BJ (cell line): ENCODE data around the gene PDE6B. TPM values are rescaled to one million over a fixed set of nuclear protein-coding genes. Genes with fewer than 3 reads are reported as not detected.

Source experiments
- CTCF ChIA-PET: fragments of 350-600 bp; formaldehyde crosslinking; extraction: SDS; loops from one replicate; lab custom pipeline; 2021; ENCODE audit warnings: antibody characterized with exemption, inconsistent platforms; lab: Yijun Ruan, JAX
- POLR2A ChIA-PET: fragments of 300-600 bp; sonication (Branson Sonifier 250); formaldehyde crosslinking; extraction: SDS; loops from one replicate; lab custom pipeline; 2021; ENCODE audit warnings: antibody characterized with exemption; lab: Charles Lee
- DNase-seq: peaks from one replicate; pipeline ENCODE4 v3.0.0-alpha.2; 2011; ENCODE audit warnings: low read depth
- H3K27me3 ChIP-seq: 2 replicates; pipeline ENCODE4 v1.6.0; 2011; ENCODE audit warnings: low read length; ENCODE audit not compliant: control insufficient read depth, insufficient read depth
- H3K36me3 ChIP-seq: 2 replicates; pipeline ENCODE4 v1.5.1; 2011; ENCODE audit warnings: low read length; ENCODE audit not compliant: control insufficient read depth, insufficient read depth
- H3K4me3 ChIP-seq: 2 replicates; pipeline ENCODE4 v1.5.1; 2011; ENCODE audit warnings: low read depth, mild to moderate bottlenecking, control low read depth, low read length
- polyA plus RNA-seq: library from polyadenylated mRNA; depleted of rRNA; stranded (reverse); fragments of >200 nt; gene quantifications from 2 replicates; pipeline ENCODE4 v1.2.3, GENCODE V29; 2011
- TF ChIP-seq, protein P1 (sequence below): IDR thresholded peaks from 2 replicates; pipeline ENCODE4 v1.5.1; 2011; ENCODE audit warnings: low read depth, mild to moderate bottlenecking, control low read depth, inconsistent platforms, low read length, moderate library complexity; ENCODE audit not compliant: insufficient read depth

Gene PDE6B
- polyA plus RNA-seq, 1 experiment: 0.10 TPM

DNA sequence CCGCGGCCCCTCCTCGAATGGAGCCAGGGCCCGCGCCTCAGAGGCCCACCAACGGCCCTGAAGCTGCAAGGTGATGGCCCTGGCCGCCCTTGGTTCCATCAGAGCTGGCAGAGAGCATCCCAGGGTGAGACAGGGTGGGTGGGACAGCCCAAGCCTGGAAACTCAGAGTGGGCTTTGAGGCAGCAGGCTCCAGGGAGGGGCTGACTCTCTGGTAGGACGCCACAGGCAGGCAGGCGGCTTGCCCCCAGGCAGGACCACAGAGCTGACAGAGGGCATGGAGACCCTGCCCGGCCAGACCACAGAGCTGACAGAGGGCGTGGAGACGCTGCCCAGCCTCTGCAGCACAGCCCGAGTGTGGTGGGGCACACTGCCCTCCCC, 53.7 kb downstream of the PDE6B start:
- ChIA-PET CTCF (no interaction called here), POLR2A (no interaction called here)
- DNase-seq: no peak
- Histone ChIP-seq H3K4me3 (no peak overlapping the region), H3K36me3 (no peaks in the 10 kb centered on the region; the same call in 1 of the 2 replicates), H3K27me3 (no peaks in the 10 kb centered on the region)
- TF ChIP-seq, protein P1, sequence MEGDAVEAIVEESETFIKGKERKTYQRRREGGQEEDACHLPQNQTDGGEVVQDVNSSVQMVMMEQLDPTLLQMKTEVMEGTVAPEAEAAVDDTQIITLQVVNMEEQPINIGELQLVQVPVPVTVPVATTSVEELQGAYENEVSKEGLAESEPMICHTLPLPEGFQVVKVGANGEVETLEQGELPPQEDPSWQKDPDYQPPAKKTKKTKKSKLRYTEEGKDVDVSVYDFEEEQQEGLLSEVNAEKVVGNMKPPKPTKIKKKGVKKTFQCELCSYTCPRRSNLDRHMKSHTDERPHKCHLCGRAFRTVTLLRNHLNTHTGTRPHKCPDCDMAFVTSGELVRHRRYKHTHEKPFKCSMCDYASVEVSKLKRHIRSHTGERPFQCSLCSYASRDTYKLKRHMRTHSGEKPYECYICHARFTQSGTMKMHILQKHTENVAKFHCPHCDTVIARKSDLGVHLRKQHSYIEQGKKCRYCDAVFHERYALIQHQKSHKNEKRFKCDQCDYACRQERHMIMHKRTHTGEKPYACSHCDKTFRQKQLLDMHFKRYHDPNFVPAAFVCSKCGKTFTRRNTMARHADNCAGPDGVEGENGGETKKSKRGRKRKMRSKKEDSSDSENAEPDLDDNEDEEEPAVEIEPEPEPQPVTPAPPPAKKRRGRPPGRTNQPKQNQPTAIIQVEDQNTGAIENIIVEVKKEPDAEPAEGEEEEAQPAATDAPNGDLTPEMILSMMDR: no peak

GRCh38 chr4:679629-680028, 54.3 kb downstream of the PDE6B start:
- POLR2A ChIA-PET: no interaction called here
- CTCF ChIA-PET: no interaction called here
- H3K36me3 ChIP-seq: no peaks in the 10 kb centered on the region; the same call in 1 of the 2 replicates

DNA sequence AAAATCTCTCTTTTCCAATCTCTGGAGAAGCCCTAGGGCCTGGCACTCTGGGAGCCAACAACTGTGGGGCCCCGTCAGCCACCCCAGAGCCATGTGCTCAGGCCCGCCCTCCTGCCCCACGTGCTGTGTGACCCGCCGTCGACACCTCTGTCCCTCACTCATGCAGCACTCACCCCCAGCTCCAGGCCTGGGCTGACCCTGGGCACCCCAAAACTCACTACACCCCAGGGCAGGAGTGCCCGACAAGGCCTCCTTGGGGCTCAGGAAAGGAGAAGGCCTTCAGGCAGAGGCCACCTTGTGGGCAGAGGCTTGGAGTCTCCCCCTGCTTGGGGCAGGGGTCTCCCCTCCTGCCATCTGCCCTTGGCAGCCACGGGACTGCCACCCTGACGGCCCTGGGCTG, 54.7 kb downstream of the PDE6B start:
- DNase-seq: no peak
- Histone ChIP-seq H3K36me3 (no peaks in the 10 kb centered on the region; the same call in 1 of the 2 replicates), H3K27me3 (no peaks in the 10 kb centered on the region), H3K4me3 (no peak overlapping the region)
- ChIA-PET POLR2A (no interaction called here), CTCF (no interaction called here)
- TF ChIP-seq, protein P1: no peak

More at GRCh38 chr4:679629-680028, 54.3 kb downstream of the PDE6B start:
- Histone ChIP-seq H3K4me3 (no peak overlapping the region), H3K27me3 (no peaks in the 10 kb centered on the region)
- TF ChIP-seq, protein P1: no peak
- DNase-seq: no peak

DNA sequence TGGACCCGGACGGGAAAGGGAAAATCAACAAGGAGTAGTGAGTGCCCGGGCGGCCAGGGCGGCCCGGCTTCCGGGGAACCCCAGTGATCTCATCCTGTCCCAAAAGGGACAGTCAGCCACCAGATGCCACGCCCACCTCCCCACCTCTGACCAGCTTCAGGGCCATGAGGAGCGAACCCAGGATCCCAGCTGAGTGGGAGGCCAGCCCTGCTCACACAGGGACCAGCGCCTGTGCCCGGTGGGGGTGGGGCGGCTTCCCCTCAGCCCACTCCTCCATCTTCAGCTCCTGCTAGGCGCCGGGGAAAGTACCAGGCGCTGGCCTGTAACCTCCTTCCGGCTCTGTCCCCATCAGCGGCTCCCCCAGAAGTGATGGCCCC, 55.2 kb downstream of the PDE6B start:
- DNase-seq: no peak
- peak overlapping the region; percentile 50 for H3K4me3 ChIP-seq
- ChIA-PET CTCF (no interaction called here), POLR2A (no interaction called here)
- no peaks in the 10 kb centered on the region for H3K27me3 ChIP-seq
- no peaks in the 10 kb centered on the region; the same call in 1 of the 2 replicates for H3K36me3 ChIP-seq
- TF ChIP-seq, protein P1: no peak

DNA sequence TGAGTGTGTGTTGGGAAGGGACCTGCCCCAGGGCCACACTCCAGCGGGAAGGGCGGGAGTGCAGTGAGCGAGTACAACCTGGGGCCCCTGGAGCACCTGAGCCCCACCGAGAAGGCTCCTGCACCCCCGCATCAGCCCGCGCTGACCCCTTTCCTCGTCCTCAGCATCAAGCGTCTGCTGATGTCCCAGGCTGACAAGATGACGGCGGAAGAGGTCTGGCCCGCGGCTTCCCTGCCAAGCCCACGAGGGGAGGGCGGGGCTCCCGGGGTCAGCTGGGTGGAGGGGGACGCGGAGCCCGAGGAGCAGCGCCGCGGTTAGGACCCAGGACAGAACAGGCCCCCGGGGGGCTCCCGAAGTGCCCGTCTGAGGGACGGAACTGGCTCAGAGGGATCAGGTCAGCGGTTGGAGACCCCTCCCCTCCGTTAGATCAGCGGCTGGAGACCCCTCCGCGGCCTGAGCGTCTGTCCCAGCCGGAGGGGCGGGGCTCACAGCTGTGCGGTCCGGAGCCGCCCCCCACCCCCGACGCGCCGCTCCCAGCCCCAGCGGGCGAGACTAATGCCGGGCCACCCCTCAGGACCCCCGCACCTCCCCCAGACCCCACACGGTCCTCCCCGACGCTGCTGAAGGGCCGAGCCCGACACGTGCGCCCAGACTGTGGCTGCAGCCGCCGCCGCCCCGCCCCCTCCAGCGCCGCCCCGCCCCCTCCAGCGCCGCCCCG, 55.7 kb downstream of the PDE6B start:
- TF ChIP-seq, protein P1: no peak
- DNase-seq: no peak
- ChIA-PET CTCF (no interaction called here), POLR2A (no interaction called here)
- H3K36me3 ChIP-seq: no peaks in the 10 kb centered on the region; the same call in 1 of the 2 replicates
- H3K4me3 ChIP-seq: peak overlapping the region; percentile 50
- no peaks in the 10 kb centered on the region for H3K27me3 ChIP-seq
